GM12878 (cell line): ENCODE measurements around the gene C2orf74. TPM values are rescaled to one million over a fixed set of nuclear protein-coding genes. Genes with fewer than 3 reads are reported as not detected.
A peak's percentile ranks its signal among the peaks of the same experiment; 100 is the strongest.

Experiments
- ATAC-seq: fragments of 200-7000 bp; cut with Tn5 transposase; 3 replicates; pipeline ENCODE4 v1.9.1; 2020; ENCODE audit warnings: mild to moderate bottlenecking, moderate library complexity
- BruUV-seq: library from RNA; stranded (reverse); fragments of 400-500 nt; replicated peaks from 2 replicates; lab custom pipeline; 2021; lab: Mats Ljungman, UMichigan
- CTCF ChIA-PET: fragments of 300-600 bp; sonication (Branson Sonifier 250); formaldehyde crosslinking; extraction: SDS; loops from one replicate; lab custom pipeline; 2021; ENCODE audit warnings: inconsistent platforms; lab: Yijun Ruan, JAX
- POLR2A ChIA-PET: fragments of 350-600 bp; formaldehyde crosslinking; extraction: SDS; loops from one replicate; lab custom pipeline; 2021; ENCODE audit warnings: inconsistent platforms; lab: Charles Lee
- RAD21 ChIA-PET: fragments of 300-600 bp; sonication (Branson Sonifier 250); formaldehyde crosslinking; loops from one replicate; lab custom pipeline; 2023; ENCODE audit warnings: antibody characterized with exemption; ENCODE audit not compliant: unreplicated experiment; lab: Charles Lee
- SMC1A ChIA-PET: fragments of 300-600 bp; sonication (Branson Sonifier 250); formaldehyde crosslinking; loops from one replicate; lab custom pipeline; 2023; ENCODE audit not compliant: unreplicated experiment, uncharacterized antibody; lab: Charles Lee
- DNase-seq: peaks from one replicate; pipeline ENCODE4 v3.0.0-alpha.2; 2011; ENCODE audit warnings: low read depth, low spot score
- FAIRE-seq: peaks from 3 replicates; lab custom pipeline; 2011; peaks lifted over from hg19 to GRCh38; lab: Jason Lieb, UNC
- H2AFZ ChIP-seq: 2 replicates; pipeline ENCODE4 v1.6.0; 2011; ENCODE audit warnings: low read depth, low read length, control low read depth; ENCODE audit not compliant: control insufficient read depth
- H3K27ac ChIP-seq: 2 replicates; pipeline ENCODE4 v1.5.1; 2011; ENCODE audit warnings: control low read depth; ENCODE audit not compliant: control insufficient read depth, insufficient read depth
- H3K27me3 ChIP-seq, 2 experiments: replicated peaks in 1 of 2; 2 replicates each; pipeline versions ENCODE4 v1.6.0 to v1.6.1; 2011; ENCODE audit warnings: low read length in 1 of 2; ENCODE audit not compliant: control insufficient read depth in 2 of 2, insufficient read depth in 2 of 2
- H3K36me3 ChIP-seq, 2 experiments: 2 replicates each; pipeline ENCODE4 v1.5.1; 2011; ENCODE audit warnings: low read length in 1 of 2; ENCODE audit not compliant: control insufficient read depth in 2 of 2, insufficient read depth in 2 of 2
- H3K4me1 ChIP-seq: 2 replicates; pipeline ENCODE4 v1.6.1; 2011; ENCODE audit warnings: mild to moderate bottlenecking, low read length, moderate library complexity, mixed read lengths; ENCODE audit not compliant: control insufficient read depth, insufficient read depth
- H3K4me2 ChIP-seq: 2 replicates; pipeline ENCODE4 v1.6.0; 2011; ENCODE audit warnings: control low read depth; ENCODE audit not compliant: control insufficient read depth, insufficient read depth
- H3K4me3 ChIP-seq: fragments of 200-600 bp; sonication (generic); 2 replicates; pipeline ENCODE4 v1.5.1; 2016
- H3K79me2 ChIP-seq: 2 replicates; pipeline ENCODE4 v1.6.0; 2011; ENCODE audit warnings: low read length; ENCODE audit not compliant: control insufficient read depth, insufficient read depth
- H3K9ac ChIP-seq: 2 replicates; pipeline ENCODE4 v1.8.0; 2011; ENCODE audit warnings: low read length, control low read depth, mixed read lengths; ENCODE audit not compliant: control insufficient read depth, insufficient read depth
- H3K9me3 ChIP-seq: replicated peaks from 3 replicates; pipeline ENCODE4 v1.5.1; 2011; ENCODE audit warnings: mild to moderate bottlenecking, low read length; ENCODE audit not compliant: control insufficient read depth, insufficient read depth
- H4K20me1 ChIP-seq: 2 replicates; pipeline ENCODE4 v1.6.0; 2011; ENCODE audit not compliant: control insufficient read depth, insufficient read depth
- FOXK2 ChIP-seq: fragments of 450-650 bp; IDR thresholded peaks from 2 replicates; pipeline ENCODE4 v1.6.1; 2017; ENCODE audit warnings: mild to moderate bottlenecking, moderate library complexity
- IKZF1 ChIP-seq: fragments of 450-650 bp; conservative IDR thresholded peaks from 2 replicates; pipeline ENCODE4 v1.6.1; 2017; ENCODE audit warnings: antibody characterized with exemption, mild to moderate bottlenecking
- IKZF2 ChIP-seq, 2 experiments: fragments of 450-650 bp; IDR thresholded peaks; 2 replicates each; pipeline ENCODE4 v1.6.1; 2017; ENCODE audit warnings: mild to moderate bottlenecking in 2 of 2, moderate library complexity in 2 of 2
- MYB ChIP-seq: fragments of 150-350 bp; IDR thresholded peaks from 2 replicates; pipeline ENCODE4 v1.6.1; 2014; ENCODE audit warnings: mild to moderate bottlenecking, low read depth, low read length, borderline replicate concordance
- NR2C2 ChIP-seq: IDR thresholded peaks from 2 replicates; pipeline ENCODE4 v1.6.1; 2011; ENCODE audit warnings: borderline replicate concordance, low read depth; ENCODE audit not compliant: control insufficient read depth, insufficient read length
- PML ChIP-seq: IDR thresholded peaks from 2 replicates; pipeline ENCODE4 v1.6.1; 2012; ENCODE audit warnings: low read length, inconsistent platforms
- POLR2A ChIP-seq: IDR thresholded peaks from 2 replicates; pipeline ENCODE4 v1.6.1; 2011; ENCODE audit warnings: low read depth, mild to moderate bottlenecking, low read length
- POLR2AphosphoS2 ChIP-seq: IDR thresholded peaks from 2 replicates; pipeline ENCODE4 v1.6.1; 2011; ENCODE audit warnings: low read depth, mild to moderate bottlenecking, low read length, improper control_type of control experiment, moderate library complexity
- POLR2AphosphoS5 ChIP-seq: IDR thresholded peaks from 2 replicates; pipeline ENCODE4 v1.6.1; 2011; ENCODE audit warnings: mild to moderate bottlenecking, low read length, inconsistent platforms
- RB1 ChIP-seq: fragments of 450-650 bp; formaldehyde crosslinking; IDR thresholded peaks from 2 replicates; pipeline ENCODE4 v1.6.1; 2017; ENCODE audit warnings: mild to moderate bottlenecking, borderline replicate concordance
- WGBS: methylation state at CpG from one replicate; pipeline ENCODE4 v1.1.6; 2016; ENCODE audit warnings: low lambda C conversion rate; ENCODE audit not compliant: insufficient replicate concordance, insufficient coverage; ENCODE audit errors: missing lambda C conversion rate; 5-methylcytosine and 5-hydroxymethylcytosine counted together
- in situ Hi-C: fragments of 300-500 bp; cut with MboI; formaldehyde crosslinking; loops from 9 replicates; pipeline ENCODE4 v1.14.3; 2018; ENCODE audit warnings: mixed read lengths
- intact Hi-C: fragments of 100-400 bp; cut with micrococcal nuclease; formaldehyde crosslinking; loops from one replicate; pipeline ENCODE4 v1.14.2; 2022; ENCODE audit not compliant: unreplicated experiment
- polyA plus RNA-seq, 11 experiments: library from polyadenylated mRNA; depleted of rRNA in 4 of 11; unstranded in 6 of 11; stranded (reverse) in 5 of 11; fragments of >200 nt; fragmentation: Nextera tagmentation in 4 of 11; fragmentation: Illumina TruSeq in 1 of 11; extraction: Ambion mirVana in 4 of 11; extraction: Trizol in 1 of 11; gene quantifications; 1 replicate in 1 of 11; 2 replicates in 10 of 11; pipeline versions ENCODE4 v1.2.1 to v1.2.3, GENCODE V29; 2011 to 2016; ENCODE audit warnings: inconsistent platforms in 2 of 11, missing spikeins in 2 of 11, low read depth in 1 of 11
- total RNA-seq, 4 experiments: library from RNA; depleted of rRNA in 3 of 4; stranded (reverse); fragments of >200 nt in 3 of 4; fragmentation: Illumina TruSeq in 1 of 4; extraction: Trizol in 1 of 4; gene quantifications; 2 replicates each; pipeline versions ENCODE4 v1.2.1 to v1.2.3, GENCODE V29; 2013 to 2021
- TF ChIP-seq, protein P1 (sequence below): fragments of 450-650 bp; IDR thresholded peaks from 2 replicates; pipeline ENCODE4 v1.6.1; 2017; ENCODE audit warnings: low read depth, mild to moderate bottlenecking, moderate library complexity
- TF ChIP-seq, protein P2 (sequence below): fragments of 450-650 bp; formaldehyde crosslinking; IDR thresholded peaks from 2 replicates; pipeline ENCODE4 v1.5.0; 2022; ENCODE audit warnings: mild to moderate bottlenecking, missing genetic modification characterization
- TF ChIP-seq, protein P3 (sequence below): fragments of 450-650 bp; IDR thresholded peaks from 2 replicates; pipeline ENCODE4 v1.6.1; 2016; ENCODE audit warnings: mild to moderate bottlenecking

The C2orf74 gene
- total and polyA plus RNA-seq, 10 of the 15 experiments (the other 5 are each of a cell fraction or from before 2014, with no cell fraction given), result 3.8 to 25.0 (median 15.2) TPM

DNA sequence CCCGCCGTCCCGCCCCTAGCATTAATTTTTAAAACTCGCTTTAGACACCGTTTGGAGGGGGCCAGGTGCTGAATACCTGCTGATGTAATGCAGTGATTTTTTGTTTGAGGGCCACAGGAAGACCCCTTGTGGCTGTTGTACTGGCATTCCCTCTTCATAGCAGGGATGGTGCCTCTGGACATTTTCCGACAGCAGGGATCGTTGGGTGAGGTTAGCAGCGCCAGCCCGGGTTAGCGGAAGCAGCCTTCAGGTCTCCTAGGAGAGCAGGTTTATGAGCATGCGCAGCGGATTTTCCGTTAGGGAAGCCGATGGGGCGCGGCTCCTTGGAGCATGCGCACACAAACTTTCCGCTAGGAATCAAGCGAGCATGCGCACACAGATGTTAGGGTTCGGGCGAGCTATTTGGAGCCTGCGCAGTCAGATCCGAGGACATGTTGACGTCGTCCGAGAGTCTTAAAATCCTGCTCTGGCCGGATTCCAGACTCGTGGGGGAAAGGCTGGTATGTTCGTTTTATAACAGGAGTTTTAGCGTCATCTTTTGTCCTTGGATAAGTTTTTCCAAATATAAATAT is 17.2 kb upstream of the C2orf74 start:
- WGBS, result under 1% methylated on average over 31 of the region's 31 CpGs
- peaks cover 0 to 4% of the 10 kb centered on the region in 2 experiments; a peak in 1 of 4 replicates for H3K36me3 ChIP-seq
- peak overlapping the region; percentile 60 for H3K4me2 ChIP-seq
- peak overlapping the region; percentile 89 for H3K4me3 ChIP-seq
- ATAC-seq (peak; percentile 96), DNase-seq (peak; percentile 99), FAIRE-seq (peak; percentile 100)
- CTCF ChIA-PET, result interaction anchor here (0.8 to 3.4 kb wide), 7 partner anchors 9 to 437 kb away, joined by 3 to 10 read pairs (median 3); partner anchors contain the start of gene C2orf74
- intact Hi-C loops, result loop anchor here (2.0 kb wide), 1 partner anchor 32 kb away; no protein-coding TSS in a partner anchor
- no peaks in the 10 kb centered on the region for H3K27me3 ChIP-seq
- POLR2A ChIA-PET, result interaction anchor here (0.6 to 1.8 kb wide), 6 partner anchors 10 to 264 kb away, joined by 3 to 10 read pairs (median 3); no protein-coding TSS in a partner anchor
- no peaks in the 10 kb centered on the region for H3K9me3 ChIP-seq
- RAD21 ChIA-PET, result interaction anchor here (0.7 to 1.3 kb wide), 6 partner anchors 9 to 48 kb away, joined by 3 to 9 read pairs (median 4); no protein-coding TSS in a partner anchor
- peaks cover 3% of the 10 kb centered on the region; the same call in 1 of the 2 replicates for H3K79me2 ChIP-seq
- H3K27ac ChIP-seq, result peak overlapping the region; percentile 74
- SMC1A ChIA-PET, result interaction anchor here (0.7 to 1.7 kb wide), 8 partner anchors 9 to 133 kb away, joined by 3 to 10 read pairs (median 3); no protein-coding TSS in a partner anchor
- H3K9ac ChIP-seq, result peak overlapping the region; percentile 70
- BruUV-seq, result no TSS peak
- peak overlapping the region; percentile 93 for H2AFZ ChIP-seq
- no peaks in the 10 kb centered on the region for H4K20me1 ChIP-seq
- H3K4me1 ChIP-seq, result no peaks in the 10 kb centered on the region
- in situ Hi-C loops, result no loop called here
- TF ChIP-seq FOXK2 (peak; percentile 41), POLR2AphosphoS2 (peak; percentile 65; the same call in 1 of the 2 replicates), MYB (peak; percentile 26; the same call in 1 of the 2 replicates), POLR2A (peak; percentile 85), NR2C2 (no peak), POLR2AphosphoS5 (peak; percentile 80), RB1 (peak; percentile 54; the same call in 1 of the 2 replicates), PML (peak; percentile 71), IKZF1 (peak; percentile 94), IKZF2 (IDR thresholded peaks at IDR 0.05) (peak in 1 of 2 experiments; percentile 51; a peak in 2 of 4 replicates)
- TF ChIP-seq, protein P1, sequence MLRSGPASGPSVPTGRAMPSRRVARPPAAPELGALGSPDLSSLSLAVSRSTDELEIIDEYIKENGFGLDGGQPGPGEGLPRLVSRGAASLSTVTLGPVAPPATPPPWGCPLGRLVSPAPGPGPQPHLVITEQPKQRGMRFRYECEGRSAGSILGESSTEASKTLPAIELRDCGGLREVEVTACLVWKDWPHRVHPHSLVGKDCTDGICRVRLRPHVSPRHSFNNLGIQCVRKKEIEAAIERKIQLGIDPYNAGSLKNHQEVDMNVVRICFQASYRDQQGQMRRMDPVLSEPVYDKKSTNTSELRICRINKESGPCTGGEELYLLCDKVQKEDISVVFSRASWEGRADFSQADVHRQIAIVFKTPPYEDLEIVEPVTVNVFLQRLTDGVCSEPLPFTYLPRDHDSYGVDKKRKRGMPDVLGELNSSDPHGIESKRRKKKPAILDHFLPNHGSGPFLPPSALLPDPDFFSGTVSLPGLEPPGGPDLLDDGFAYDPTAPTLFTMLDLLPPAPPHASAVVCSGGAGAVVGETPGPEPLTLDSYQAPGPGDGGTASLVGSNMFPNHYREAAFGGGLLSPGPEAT, result peak; percentile 46; the same call in 1 of the 2 replicates
- TF ChIP-seq, protein P2, sequence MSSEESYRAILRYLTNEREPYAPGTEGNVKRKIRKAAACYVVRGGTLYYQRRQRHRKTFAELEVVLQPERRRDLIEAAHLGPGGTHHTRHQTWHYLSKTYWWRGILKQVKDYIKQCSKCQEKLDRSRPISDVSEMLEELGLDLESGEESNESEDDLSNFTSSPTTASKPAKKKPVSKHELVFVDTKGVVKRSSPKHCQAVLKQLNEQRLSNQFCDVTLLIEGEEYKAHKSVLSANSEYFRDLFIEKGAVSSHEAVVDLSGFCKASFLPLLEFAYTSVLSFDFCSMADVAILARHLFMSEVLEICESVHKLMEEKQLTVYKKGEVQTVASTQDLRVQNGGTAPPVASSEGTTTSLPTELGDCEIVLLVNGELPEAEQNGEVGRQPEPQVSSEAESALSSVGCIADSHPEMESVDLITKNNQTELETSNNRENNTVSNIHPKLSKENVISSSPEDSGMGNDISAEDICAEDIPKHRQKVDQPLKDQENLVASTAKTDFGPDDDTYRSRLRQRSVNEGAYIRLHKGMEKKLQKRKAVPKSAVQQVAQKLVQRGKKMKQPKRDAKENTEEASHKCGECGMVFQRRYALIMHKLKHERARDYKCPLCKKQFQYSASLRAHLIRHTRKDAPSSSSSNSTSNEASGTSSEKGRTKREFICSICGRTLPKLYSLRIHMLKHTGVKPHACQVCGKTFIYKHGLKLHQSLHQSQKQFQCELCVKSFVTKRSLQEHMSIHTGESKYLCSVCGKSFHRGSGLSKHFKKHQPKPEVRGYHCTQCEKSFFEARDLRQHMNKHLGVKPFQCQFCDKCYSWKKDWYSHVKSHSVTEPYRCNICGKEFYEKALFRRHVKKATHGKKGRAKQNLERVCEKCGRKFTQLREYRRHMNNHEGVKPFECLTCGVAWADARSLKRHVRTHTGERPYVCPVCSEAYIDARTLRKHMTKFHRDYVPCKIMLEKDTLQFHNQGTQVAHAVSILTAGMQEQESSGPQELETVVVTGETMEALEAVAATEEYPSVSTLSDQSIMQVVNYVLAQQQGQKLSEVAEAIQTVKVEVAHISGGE (CRISPR knock-in tag), result no peak
- TF ChIP-seq, protein P3, sequence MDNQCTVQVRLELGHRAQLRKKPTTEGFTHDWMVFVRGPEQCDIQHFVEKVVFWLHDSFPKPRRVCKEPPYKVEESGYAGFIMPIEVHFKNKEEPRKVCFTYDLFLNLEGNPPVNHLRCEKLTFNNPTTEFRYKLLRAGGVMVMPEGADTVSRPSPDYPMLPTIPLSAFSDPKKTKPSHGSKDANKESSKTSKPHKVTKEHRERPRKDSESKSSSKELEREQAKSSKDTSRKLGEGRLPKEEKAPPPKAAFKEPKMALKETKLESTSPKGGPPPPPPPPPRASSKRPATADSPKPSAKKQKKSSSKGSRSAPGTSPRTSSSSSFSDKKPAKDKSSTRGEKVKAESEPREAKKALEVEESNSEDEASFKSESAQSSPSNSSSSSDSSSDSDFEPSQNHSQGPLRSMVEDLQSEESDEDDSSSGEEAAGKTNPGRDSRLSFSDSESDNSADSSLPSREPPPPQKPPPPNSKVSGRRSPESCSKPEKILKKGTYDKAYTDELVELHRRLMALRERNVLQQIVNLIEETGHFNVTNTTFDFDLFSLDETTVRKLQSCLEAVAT, result 0 out of 2 replicates have a peak, but pooled peaks have one; percentile 58
